T-helper 1 cell treated with Interleukin-12 subunit alpha and Interleukin-12 subunit beta and Interleukin-4 antibody, amounts not matched to agents 30 μg/mL and 1 μg/mL, for 36 hours (primary cell): ENCODE data around the gene KDELR3.

Source experiments
- H3K27ac Mint-ChIP-seq: one replicate; pipeline ENCODE4 v1.8.0; 2021; ENCODE audit warnings: mild to moderate bottlenecking, mixed read lengths
- H3K27me3 Mint-ChIP-seq: one replicate; pipeline ENCODE4 v1.8.0; 2021; ENCODE audit warnings: low read depth, mixed read lengths
- H3K36me3 Mint-ChIP-seq: one replicate; pipeline ENCODE4 v1.8.0; 2021; ENCODE audit warnings: low read depth, mixed read lengths
- H3K4me1 Mint-ChIP-seq: one replicate; pipeline ENCODE4 v1.8.0; 2021; ENCODE audit warnings: low read depth, mixed read lengths
- H3K4me3 Mint-ChIP-seq: one replicate; pipeline ENCODE4 v1.8.0; 2021; ENCODE audit warnings: mild to moderate bottlenecking, moderate library complexity, mixed read lengths
- H3K9me3 Mint-ChIP-seq: one replicate; pipeline ENCODE4 v1.8.0; 2021; ENCODE audit warnings: mixed read lengths

The KDELR3 gene

DNA sequence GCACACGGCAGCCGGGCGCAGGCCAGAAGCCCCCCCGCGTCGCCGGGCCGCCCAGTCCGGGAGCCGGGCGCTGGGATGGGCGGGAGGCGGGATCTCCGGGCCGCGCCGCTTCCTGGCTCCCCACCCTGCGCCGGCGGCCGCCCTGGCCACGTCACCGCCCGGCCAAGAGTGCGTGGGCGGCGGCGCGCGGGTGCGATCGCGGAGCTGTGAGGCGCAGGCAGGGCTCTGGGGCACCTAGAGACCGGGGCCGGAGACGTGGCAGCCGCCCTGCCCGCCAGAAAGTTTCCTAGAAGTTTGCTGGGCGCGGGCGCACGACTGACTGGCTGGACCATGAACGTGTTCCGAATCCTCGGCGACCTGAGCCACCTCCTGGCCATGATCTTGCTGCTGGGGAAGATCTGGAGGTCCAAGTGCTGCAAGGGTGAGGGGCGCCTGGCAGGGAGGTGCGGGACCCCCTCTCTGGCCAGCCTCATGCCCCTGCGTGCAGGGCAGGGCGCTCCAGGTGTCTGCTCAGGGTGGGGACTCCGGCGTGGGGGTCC lies at the start of gene KDELR3:
Gene KDELR3, plus strand, starts transcription at position 193 of the 539 bp plus-strand sequence. Its CDS starts 138 bp downstream, at position 331.
- H3K27me3 Mint-ChIP-seq, result peaks cover 43% of the 10 kb centered on the region
- peaks cover 8% of the 10 kb centered on the region for H3K4me1 Mint-ChIP-seq
- no peaks in the 10 kb centered on the region for H3K36me3 Mint-ChIP-seq
- H3K9me3 Mint-ChIP-seq, result no peaks in the 10 kb centered on the region
- peak within 1 kb of the TSS; percentile 72 for H3K4me3 Mint-ChIP-seq
- H3K27ac Mint-ChIP-seq, result peak within 1 kb of the TSS; percentile 19

DNA sequence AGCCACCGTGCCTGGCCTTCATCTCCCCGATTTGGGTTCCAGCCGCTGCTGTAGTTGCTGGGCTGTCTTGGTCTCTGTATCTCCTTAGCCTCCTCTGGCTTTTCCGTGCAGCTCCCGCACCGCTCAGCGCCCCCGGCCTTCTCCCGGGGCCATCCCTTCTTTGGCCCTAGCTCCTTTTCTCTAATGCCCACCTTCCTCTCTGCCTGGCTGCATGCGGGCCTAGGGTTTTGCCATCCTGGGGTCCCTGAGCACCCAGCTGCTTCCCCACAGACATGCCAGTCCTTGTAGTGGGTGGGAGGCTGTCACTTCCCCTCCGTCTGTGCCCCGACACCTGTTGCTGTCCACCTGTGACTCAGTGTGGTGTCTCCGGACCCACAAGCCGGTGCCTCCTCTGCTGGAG lies 49.3 kb upstream of the KDELR3 start:
- Mint-ChIP-seq H3K36me3 (no peaks in the 10 kb centered on the region), H3K27ac (no peak overlapping the region)

DNA sequence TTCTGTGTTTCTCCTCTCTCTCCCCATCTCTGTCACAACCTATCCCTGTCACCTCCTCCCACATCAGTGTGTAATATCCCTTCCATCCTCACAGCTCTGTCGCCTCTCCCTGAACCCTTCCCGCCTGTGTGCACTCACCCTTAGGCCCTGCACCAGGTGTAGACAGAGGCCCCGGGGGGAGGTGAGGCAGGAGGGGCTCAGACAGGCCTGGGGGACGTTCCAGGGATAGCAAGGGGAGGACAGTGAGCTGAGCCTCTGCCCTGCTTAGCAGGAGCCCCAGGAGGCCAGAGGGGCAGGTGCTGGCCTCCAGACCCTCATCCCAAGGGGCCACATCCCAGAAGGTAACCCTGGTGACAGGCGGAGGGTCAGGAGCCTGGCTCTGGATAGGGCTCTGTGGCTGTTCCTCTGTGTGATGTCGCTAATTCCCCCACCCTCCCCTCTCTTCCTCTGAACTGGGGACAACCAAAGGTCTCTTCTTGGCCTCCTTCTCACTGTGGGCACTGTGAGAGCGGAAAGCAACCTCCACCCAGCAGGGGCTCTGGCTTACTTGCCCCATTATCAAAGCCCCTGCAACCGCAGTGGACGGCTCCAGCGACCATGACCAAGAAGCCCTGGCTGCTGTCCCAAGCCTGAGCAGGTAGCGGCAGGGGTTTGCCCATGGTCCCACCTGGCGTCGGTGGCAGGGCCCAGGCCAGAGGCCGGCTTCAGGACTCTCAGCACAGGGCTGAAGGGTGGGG lies 48.6 kb upstream of the KDELR3 start:
- Mint-ChIP-seq H3K27me3 (no peaks in the 10 kb centered on the region), H3K4me1 (no peaks in the 10 kb centered on the region), H3K27ac (peak overlapping the region; percentile 28), H3K36me3 (no peaks in the 10 kb centered on the region), H3K9me3 (no peaks in the 10 kb centered on the region), H3K4me3 (no peak overlapping the region)

More for the DNA sequence above, 49.3 kb upstream of the KDELR3 start:
- no peak overlapping the region for H3K4me3 Mint-ChIP-seq
- no peaks in the 10 kb centered on the region for H3K27me3 Mint-ChIP-seq
- H3K4me1 Mint-ChIP-seq, result no peaks in the 10 kb centered on the region
- no peaks in the 10 kb centered on the region for H3K9me3 Mint-ChIP-seq

DNA sequence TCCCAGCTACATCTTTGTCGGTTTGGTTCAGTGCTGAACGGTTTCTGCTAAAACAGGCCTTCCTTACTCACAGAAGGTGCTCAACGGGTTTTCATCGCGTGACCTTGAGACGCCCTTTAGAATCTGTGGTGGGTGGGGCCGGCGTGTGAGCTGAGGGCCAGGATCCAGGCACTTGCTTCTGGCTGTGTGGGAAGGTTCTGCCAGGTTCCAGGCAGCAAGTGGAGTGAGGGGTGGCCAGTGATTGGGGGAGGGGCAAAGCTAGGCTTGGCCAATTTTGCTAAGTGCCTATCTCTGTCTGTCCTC lies 48.1 kb upstream of the KDELR3 start:
- Mint-ChIP-seq H3K4me3 (no peak overlapping the region), H3K36me3 (no peaks in the 10 kb centered on the region), H3K27ac (no peak overlapping the region), H3K9me3 (no peaks in the 10 kb centered on the region), H3K4me1 (no peaks in the 10 kb centered on the region), H3K27me3 (no peaks in the 10 kb centered on the region)

DNA sequence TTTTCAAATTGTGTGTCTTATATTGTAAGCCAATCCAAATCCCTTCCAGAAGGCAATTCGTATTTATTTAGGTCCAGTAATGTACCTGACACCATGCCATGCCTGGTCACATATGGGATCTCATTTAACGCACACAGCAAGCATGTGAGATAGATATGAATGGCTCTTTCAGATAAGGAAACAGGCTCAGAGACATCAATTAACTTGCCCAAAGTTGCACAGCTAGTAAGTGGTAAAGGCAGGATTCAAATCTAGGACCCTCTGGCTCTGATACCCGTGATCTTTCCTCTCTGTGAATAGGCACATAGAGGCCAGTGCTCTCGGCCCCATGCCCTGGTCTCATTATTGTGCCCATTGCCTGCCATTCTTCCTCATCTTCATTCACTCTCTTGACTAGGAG lies 47.2 kb upstream of the KDELR3 start:
- no peaks in the 10 kb centered on the region for H3K36me3 Mint-ChIP-seq
- no peak overlapping the region for H3K4me3 Mint-ChIP-seq
- H3K4me1 Mint-ChIP-seq, result no peaks in the 10 kb centered on the region
- H3K9me3 Mint-ChIP-seq, result no peaks in the 10 kb centered on the region
- no peaks in the 10 kb centered on the region for H3K27me3 Mint-ChIP-seq
- H3K27ac Mint-ChIP-seq, result no peak overlapping the region

DNA sequence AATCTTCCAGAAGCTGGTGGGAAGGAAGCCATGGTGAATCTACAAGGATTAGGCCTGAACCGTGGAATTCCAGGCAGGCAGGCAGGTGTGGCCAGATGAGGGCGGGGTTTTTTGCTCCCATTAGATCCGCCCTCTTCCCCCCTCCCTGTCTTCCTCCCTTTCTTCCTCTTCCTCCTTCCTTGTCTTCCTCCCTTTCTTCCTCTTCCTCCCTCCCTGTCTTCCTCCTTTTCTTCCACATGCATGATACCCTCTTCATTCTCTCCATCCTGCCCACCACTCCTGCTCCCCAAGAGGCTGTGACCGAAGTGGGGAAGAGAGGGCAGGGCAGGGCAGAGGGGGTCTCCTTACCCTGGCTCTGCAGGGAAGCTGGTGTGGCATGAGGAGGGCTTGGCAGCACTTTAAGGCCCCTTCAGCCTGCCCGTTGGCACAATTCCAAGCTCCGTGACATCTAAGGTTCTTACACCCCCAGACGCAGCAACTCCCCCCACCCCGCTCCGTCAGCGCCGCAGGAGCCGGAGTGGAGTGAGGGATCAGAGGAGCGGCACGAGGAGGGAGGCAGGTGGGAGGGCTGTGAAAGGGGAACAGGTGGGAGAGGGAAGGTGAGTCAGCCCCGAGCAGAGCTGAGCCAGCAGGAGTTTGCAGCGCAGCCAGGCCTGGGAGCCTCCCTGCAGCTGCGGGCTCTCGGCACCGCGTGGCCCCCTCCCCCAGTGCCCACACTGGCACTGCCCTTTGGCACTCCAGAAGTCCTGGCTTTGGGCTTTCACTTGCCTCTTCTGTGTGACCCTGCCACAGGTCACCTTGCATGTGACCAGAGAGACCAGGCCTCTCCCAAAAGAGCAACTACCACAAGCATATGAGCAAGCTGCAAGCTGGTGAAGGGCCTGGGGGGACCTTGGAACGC lies 45.0 kb upstream of the KDELR3 start:
- Mint-ChIP-seq H3K27me3 (no peaks in the 10 kb centered on the region), H3K9me3 (no peaks in the 10 kb centered on the region), H3K27ac (no peak overlapping the region), H3K4me3 (no peak overlapping the region), H3K36me3 (no peaks in the 10 kb centered on the region), H3K4me1 (no peaks in the 10 kb centered on the region)

DNA sequence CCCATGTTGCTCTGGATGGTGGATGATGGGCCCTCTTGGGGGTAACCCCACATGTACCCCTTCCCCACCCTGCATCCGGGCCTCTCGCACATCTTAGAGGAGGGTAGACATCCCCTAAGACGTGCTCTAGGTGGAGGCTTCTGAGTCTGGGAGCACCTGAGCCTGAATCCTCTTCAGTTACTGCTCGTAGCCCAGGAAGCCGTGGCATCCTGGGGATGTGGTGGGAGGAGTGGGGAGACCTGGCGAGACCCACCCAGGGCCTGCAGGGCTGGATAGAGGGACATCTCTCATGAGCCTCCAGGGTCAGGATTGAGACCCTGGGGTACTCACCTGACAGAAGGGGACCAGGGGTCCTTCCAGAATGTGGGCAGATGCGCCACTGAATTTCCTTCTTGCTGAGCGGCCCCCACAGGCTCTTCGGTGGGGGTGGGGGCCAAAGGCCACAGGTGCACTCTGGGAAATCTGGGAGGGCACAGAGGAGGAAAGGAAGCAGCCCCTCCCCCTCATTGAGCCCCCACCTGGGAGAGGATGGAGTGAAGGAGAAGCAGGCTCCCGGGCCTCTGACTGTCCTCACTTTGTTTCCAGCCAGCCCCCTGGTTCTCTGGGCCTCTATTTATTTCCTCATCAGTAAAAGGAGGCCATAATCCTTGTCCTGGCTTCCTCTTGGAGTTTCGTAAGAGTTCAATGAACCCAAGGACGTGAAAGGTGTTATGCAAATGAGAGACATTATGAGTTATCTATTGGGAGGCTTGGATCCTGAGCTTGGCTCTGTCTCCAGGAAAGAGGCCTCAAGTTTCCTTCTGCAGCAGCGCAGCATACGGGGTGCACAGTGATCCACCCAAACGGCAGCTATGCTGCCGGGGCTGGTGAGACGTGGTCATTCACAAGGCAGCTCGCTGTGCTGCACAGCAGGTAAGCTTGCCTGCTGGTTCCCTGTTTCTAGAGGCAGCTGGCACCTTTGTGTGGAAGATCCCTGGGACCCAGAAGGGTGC lies 44.1 kb upstream of the KDELR3 start:
- no peaks in the 10 kb centered on the region for H3K36me3 Mint-ChIP-seq
- no peaks in the 10 kb centered on the region for H3K9me3 Mint-ChIP-seq
- H3K4me3 Mint-ChIP-seq, result no peak overlapping the region
- H3K27ac Mint-ChIP-seq, result no peak overlapping the region
- H3K27me3 Mint-ChIP-seq, result no peaks in the 10 kb centered on the region
- H3K4me1 Mint-ChIP-seq, result no peaks in the 10 kb centered on the region

DNA sequence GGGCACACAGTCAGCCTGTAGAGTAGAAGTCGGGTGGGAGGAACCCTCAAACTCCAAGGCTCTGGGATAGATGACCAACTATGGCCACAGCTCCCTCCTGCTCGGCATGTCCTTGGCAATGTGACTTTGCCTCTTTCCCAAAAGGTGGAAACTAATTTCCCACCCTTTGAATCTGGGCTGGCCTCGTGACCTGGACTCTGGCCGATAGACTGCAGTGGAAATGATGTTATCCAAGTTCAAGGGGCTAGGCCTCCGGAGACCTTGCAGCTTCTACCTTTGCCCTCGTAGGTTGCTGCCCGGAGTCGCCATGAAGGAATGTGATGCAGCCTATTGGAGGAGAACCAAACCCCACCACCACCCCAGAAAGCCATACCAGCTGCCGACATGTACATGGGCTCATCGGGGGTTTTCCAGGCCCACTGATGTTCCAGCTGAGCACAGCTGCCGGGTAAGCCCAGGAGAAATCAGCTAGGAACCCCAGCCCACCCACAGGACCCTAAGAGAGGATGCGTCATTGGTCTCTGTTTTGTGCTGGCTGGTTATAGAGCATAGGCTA lies 43.3 kb upstream of the KDELR3 start:
- Mint-ChIP-seq H3K36me3 (no peaks in the 10 kb centered on the region), H3K4me1 (no peaks in the 10 kb centered on the region), H3K27ac (no peak overlapping the region), H3K27me3 (no peaks in the 10 kb centered on the region), H3K9me3 (no peaks in the 10 kb centered on the region), H3K4me3 (no peak overlapping the region)

DNA sequence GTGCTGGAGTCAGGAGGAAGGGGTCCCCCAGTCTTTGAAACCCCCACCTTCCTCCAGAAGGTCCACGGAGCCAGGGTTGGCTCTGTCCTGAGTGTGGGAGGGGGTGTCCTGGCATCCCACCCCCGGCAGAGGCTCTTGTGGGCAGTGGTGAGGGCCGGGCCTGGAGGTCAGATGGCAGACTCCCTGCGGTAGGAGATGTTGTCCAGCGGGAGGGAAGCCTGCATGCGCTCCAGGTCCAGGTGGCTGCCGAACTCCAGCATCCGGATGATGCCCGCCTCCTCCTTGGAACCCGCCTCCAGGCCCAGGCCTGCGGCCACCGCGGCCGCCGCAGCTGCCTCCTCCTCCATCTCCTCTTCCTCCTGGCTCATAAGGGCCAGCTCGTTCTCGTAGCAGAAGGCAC lies 41.3 kb upstream of the KDELR3 start:
- Mint-ChIP-seq H3K4me3 (no peak overlapping the region), H3K9me3 (no peaks in the 10 kb centered on the region), H3K36me3 (no peaks in the 10 kb centered on the region), H3K4me1 (no peaks in the 10 kb centered on the region), H3K27me3 (no peaks in the 10 kb centered on the region), H3K27ac (no peak overlapping the region)

DNA sequence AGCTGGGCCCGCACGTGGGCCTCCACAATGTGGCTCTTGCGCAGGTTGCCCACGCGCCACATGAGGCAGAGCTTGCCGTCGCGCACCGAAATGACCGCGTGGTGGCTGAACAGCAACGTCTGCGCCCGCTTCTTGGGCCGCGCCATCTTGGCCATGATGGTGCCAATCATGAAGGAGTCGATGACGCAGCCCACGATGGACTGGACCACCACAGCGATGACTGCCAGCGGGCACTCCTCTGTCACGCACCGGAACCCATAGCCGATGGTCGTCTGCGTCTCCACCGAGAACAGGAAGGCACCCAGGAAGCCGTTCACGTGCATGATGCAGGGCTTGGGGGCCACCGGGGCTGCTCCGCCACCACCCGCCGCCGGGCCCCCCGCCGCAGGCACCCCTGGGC lies 40.4 kb upstream of the KDELR3 start:
- no peaks in the 10 kb centered on the region for H3K9me3 Mint-ChIP-seq
- H3K27ac Mint-ChIP-seq, result no peak overlapping the region
- no peaks in the 10 kb centered on the region for H3K4me1 Mint-ChIP-seq
- no peak overlapping the region for H3K4me3 Mint-ChIP-seq
- H3K36me3 Mint-ChIP-seq, result no peaks in the 10 kb centered on the region
- H3K27me3 Mint-ChIP-seq, result no peaks in the 10 kb centered on the region

DNA sequence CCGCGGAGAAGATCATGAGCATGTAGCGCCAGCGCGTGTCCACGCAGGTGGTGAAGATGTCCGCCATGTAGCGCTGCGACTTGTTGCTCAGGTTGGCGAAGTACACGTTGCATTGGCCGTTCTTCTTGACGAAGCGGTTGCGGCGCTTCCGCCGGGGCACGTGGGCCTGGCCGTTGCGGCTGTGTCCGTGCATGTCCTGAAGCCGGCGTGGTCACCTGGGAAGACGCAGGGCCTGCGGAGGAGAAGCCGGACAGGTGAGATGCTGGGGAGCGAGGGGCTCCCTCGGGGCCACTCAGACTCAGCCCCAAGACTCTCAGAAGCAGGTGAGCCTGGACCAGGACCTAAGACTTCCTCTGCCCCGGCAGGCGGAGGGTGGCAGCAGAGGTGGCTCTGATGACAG lies 40.0 kb upstream of the KDELR3 start:
- no peaks in the 10 kb centered on the region for H3K36me3 Mint-ChIP-seq
- no peaks in the 10 kb centered on the region for H3K9me3 Mint-ChIP-seq
- H3K4me1 Mint-ChIP-seq, result no peaks in the 10 kb centered on the region
- H3K27me3 Mint-ChIP-seq, result no peaks in the 10 kb centered on the region
- no peak overlapping the region for H3K4me3 Mint-ChIP-seq
- no peak overlapping the region for H3K27ac Mint-ChIP-seq

DNA sequence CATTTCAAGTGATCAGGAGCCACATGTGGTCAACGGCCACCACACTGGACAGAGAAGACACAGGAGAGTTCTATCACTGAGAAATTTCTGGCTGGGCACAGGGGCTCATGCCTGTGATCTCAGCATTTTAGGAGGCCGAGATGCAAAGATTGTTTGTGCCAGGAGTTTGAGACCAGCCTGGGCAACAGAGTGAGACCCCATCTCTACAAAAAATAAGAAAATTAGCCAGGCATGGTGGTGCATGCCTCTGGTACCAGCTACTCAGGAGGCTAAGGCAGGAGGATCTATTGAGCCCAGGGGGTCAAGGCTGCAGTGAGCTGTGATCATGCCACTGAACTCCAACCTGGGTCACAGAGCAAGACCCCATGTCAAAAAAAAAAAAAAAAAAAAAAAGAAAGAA lies 39.2 kb upstream of the KDELR3 start:
- H3K9me3 Mint-ChIP-seq, result no peaks in the 10 kb centered on the region
- H3K27ac Mint-ChIP-seq, result no peak overlapping the region
- H3K27me3 Mint-ChIP-seq, result no peaks in the 10 kb centered on the region
- H3K36me3 Mint-ChIP-seq, result no peaks in the 10 kb centered on the region
- no peaks in the 10 kb centered on the region for H3K4me1 Mint-ChIP-seq
- no peak overlapping the region for H3K4me3 Mint-ChIP-seq

DNA sequence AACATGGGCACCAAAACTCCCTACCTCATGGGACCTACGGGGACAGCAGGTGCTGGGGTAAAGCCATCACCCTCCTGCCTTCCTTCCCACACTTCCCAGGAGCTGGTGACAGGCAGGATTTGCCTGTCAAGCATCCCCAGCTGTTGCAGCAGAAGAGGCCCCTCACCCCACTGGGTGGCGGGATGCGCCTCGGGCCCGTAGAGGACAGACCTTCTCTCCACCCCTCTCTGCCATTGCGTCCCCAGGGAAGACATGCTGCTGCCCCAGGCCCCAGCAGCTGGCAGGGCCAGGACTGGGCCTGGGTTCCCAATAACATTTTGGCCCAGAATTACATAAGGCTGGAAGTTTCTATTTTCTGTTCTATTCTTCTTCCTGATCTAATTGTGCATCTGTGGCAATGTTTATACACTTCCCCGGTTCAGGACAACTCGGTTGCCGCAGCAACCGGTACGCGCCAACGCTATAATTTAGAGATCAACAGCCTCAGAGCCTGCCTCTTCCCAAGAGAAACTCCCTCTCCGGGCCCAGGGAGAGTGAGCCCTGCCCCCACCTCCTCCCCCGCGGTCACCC lies 38.3 kb upstream of the KDELR3 start:
- no peaks in the 10 kb centered on the region for H3K36me3 Mint-ChIP-seq
- H3K27ac Mint-ChIP-seq, result no peak overlapping the region
- H3K4me1 Mint-ChIP-seq, result no peaks in the 10 kb centered on the region
- no peak overlapping the region for H3K4me3 Mint-ChIP-seq
- no peaks in the 10 kb centered on the region for H3K9me3 Mint-ChIP-seq
- H3K27me3 Mint-ChIP-seq, result no peaks in the 10 kb centered on the region
